GM12801 (cell line): ENCODE data around the gene SMARCD3.

ENCODE experiments used
- TF ChIP-seq, protein P1 (sequence below): IDR thresholded peaks from one replicate; pipeline ENCODE4 v1.5.1; 2011; ENCODE audit warnings: control low read depth; ENCODE audit not compliant: insufficient read length; ENCODE audit errors: extremely low read depth

The SMARCD3 gene

DNA sequence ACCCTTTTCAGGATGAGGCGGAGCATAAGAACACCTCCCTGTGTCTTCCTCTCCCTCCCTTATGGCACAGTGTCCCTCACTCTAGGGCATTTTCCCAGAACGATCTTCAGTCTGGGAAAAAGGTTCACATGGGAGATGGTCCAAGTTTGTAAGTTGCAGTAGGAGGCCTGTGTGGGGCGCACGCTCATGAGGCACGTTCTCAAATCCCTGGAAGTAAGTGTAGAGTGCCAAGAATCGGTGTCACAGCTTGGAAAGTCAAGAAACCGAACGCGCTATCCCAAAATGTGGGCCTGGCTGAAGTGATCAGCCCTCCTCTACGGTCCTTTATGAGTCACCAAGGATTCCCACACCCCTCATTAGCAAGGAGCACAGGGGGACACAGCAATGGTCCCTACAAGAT lies 23.9 kb upstream of the SMARCD3 start:
- TF ChIP-seq, protein P1, sequence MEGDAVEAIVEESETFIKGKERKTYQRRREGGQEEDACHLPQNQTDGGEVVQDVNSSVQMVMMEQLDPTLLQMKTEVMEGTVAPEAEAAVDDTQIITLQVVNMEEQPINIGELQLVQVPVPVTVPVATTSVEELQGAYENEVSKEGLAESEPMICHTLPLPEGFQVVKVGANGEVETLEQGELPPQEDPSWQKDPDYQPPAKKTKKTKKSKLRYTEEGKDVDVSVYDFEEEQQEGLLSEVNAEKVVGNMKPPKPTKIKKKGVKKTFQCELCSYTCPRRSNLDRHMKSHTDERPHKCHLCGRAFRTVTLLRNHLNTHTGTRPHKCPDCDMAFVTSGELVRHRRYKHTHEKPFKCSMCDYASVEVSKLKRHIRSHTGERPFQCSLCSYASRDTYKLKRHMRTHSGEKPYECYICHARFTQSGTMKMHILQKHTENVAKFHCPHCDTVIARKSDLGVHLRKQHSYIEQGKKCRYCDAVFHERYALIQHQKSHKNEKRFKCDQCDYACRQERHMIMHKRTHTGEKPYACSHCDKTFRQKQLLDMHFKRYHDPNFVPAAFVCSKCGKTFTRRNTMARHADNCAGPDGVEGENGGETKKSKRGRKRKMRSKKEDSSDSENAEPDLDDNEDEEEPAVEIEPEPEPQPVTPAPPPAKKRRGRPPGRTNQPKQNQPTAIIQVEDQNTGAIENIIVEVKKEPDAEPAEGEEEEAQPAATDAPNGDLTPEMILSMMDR = no peak

DNA sequence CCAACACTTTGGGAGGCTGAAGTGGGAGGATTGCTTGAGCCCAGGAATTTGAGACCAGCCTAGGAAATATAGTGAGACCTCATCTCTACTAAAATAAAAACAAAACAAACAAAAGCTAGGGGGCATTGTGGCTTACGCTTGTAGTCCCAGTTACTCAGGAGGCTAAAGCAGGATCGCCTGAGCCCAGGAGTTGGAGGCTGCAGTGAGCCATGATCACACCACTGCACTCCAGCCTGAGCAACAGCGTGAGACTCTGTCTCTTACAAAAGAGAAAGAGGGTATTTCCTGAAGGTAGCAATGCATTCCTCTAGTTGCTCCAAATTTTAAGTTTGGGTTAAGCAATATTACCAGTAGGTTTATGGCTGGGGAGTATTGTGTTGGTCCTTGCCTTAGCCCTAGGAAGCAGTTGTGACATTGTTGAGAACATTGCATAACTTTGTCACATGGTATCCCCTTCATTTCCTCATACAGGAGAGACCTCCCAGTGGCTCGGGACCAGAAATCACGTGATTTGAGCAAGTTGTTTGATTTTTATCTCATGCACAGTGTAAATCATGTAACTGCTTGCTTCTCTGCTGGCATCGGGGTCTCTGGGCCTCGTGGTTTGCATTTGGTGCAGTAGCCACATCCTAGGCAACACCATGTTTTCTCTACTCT lies 23.3 kb upstream of the SMARCD3 start:
- TF ChIP-seq, protein P1 = no peak

DNA sequence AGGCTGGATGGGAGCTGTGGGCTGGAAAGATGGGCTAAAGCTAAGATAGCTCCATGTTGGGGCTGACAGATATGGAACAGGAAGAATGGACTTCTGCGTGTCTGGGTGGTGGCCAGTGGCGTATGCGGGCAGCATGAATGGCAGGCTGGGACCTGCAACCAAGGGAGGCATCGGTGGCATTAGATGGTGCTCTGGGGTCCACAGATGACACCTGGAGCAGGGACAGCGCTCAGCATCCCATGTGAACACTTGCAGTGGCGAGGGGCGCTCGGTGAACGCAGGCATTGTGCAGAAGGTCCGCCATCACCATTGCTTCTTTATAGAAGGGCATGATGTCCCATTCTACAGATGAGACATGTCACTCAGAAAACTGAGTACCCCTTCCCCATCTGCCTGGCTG lies 21.0 kb upstream of the SMARCD3 start:
- TF ChIP-seq, protein P1 = no peak

DNA sequence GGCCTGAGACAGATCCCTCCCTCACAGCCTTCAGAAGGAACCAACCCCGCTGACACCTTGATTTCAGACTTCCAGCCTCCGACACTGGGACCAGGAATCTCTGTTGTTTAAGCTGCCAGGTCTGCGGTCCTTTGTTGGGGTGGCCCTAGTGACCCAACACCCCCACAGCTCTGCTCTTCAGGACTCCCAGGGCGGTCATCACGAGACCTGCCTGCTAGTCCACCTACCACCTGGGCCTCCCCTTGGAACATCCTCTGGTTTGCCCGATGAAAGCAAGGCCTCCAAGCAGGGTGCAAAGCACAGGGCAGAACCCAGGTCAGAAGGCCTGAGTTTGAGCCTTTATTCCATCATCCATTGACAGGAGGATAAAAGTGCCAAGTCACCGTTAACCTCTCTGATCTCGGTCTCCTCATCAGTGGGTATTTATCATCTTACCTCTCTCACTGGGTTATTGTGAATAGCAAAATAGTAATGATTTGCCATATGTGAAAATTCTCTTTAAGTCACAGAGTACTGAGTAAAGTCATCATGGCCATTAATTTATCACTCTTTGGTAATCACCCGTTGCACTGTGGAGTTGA lies 16.9 kb upstream of the SMARCD3 start:
- TF ChIP-seq, protein P1 = no peak

DNA sequence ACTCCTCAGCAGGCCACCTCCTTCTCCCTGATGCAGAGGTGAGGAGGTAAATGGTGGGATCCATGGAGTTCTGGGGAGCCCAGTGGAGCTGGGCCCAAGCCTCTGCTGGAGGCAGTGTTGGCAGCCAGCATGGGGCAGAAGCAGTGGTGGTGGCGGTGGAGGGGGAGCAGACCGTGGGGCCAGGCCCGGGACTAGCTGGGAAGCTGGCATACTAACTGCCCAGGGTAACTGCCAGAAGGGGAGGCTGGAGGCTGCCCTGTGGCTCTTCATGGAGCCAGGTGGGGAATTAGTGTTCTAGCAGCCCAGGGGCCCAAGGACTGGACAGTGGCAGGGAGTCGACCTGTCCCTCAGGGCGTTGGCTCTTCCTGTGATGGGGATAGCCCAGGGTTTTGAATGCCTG lies 16.1 kb upstream of the SMARCD3 start:
- TF ChIP-seq, protein P1 = no peak

DNA sequence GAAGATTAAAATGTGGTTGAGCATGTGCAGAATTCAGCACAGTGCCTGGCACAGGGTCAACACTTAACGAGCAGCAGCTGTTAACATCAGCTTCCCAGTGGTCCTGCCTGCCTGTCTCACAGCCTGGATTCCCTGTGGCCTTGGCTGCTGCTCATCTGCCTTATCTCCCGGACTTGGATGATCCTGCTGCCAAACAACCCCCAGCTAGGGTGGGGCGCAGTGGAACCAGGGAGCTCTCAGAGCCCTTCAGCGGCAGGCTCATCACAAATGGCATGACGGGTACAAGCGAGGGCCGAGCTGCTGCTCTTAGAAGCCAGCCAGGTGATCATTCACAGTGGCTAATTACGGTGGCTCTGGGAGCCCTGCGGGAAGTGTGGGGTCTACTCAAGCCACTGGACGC lies 13.0 kb upstream of the SMARCD3 start:
- TF ChIP-seq, protein P1 = no peak

DNA sequence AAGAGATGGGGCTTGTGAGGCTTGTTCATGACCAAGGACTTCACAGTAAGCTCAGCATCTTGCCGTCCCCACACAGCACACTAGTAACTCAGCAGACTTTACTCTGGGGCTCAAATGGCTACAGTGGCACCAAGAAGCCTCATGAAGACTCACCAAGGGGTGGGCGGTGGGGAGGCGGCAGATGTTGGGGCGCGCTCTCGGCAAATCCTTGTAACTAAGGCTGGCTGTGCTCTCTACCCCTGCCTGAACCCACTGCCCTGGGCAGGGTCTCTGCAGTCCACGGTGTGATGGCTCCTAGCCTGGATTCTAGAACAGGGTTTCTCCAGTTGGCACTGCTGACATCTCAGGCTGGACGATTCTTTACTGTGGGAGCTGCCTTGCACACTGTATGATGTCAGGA lies 12.4 kb upstream of the SMARCD3 start:
- TF ChIP-seq, protein P1 = no peak
